B cell (primary cell): ENCODE measurements around the gene MRPL1.

Experiments
- EZH2 ChIP-seq: IDR thresholded peaks from 2 replicates; pipeline ENCODE4 v1.6.1; 2012; ENCODE audit warnings: borderline replicate concordance, low read depth, mild to moderate bottlenecking, moderate library complexity, low read length; ENCODE audit not compliant: insufficient read depth, poor library complexity, severe bottlenecking
- TF ChIP-seq, protein P1 (sequence below): fragments of 200-600 bp; IDR thresholded peaks from one replicate; pipeline ENCODE4 v1.8.0; 2022; ENCODE audit warnings: antibody characterized with exemption, mild to moderate bottlenecking

DNA sequence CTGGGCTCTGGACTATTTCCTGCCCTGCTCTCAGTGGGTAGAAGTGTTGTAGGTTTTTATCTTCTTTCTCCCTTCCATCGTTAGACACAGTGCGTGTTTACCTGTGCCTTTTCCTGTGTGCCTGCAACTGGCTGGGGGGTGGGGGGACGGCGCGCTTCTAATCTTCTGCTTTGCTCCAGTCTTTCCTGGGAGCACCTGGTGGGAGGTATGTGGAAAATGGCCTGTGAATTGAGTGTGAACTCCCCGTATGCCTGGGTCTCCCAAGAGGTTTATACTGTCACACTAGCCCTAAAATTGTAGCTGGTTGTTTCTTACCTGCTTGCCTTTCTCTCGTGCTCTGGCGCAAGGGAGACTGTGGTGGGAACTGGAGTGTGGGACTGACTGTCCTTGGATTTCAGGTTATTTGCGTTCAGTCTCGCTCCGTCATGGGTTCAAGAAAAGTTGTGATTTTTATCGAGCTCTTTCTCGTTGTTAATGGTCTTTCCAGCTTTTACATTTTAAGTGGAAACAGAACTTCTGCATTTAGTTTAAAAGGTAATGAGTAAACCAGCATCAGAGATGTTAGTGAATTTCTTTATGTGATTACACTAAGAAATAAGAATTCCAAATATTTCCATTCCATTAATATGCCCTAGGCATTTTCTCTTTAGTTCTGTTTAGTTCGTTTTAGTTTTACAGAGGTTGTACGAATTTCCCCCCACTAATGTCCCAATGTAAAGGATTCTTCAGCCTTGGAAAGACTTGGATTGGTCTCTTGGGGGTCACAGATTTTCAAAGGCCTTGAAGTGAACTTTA, 15.3 kb downstream of the MRPL1 start:
- TF ChIP-seq EZH2 = no peak
- TF ChIP-seq, protein P1, sequence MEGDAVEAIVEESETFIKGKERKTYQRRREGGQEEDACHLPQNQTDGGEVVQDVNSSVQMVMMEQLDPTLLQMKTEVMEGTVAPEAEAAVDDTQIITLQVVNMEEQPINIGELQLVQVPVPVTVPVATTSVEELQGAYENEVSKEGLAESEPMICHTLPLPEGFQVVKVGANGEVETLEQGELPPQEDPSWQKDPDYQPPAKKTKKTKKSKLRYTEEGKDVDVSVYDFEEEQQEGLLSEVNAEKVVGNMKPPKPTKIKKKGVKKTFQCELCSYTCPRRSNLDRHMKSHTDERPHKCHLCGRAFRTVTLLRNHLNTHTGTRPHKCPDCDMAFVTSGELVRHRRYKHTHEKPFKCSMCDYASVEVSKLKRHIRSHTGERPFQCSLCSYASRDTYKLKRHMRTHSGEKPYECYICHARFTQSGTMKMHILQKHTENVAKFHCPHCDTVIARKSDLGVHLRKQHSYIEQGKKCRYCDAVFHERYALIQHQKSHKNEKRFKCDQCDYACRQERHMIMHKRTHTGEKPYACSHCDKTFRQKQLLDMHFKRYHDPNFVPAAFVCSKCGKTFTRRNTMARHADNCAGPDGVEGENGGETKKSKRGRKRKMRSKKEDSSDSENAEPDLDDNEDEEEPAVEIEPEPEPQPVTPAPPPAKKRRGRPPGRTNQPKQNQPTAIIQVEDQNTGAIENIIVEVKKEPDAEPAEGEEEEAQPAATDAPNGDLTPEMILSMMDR = no peak
